HL-60 (cell line): Measurements from ENCODE around the gene ELMO1.

Experiments used
- GABPA ChIP-seq: IDR thresholded peaks from 2 replicates; pipeline ENCODE4 v1.6.1; 2012; ENCODE audit warnings: low read depth
- POLR2AphosphoS5 ChIP-seq: IDR thresholded peaks from 2 replicates; pipeline ENCODE4 v1.6.1; 2012; ENCODE audit warnings: low read depth
- SPI1 ChIP-seq: IDR thresholded peaks from 2 replicates; pipeline ENCODE4 v1.6.1; 2012; ENCODE audit warnings: low read depth, mild to moderate bottlenecking, borderline replicate concordance
- TF ChIP-seq, protein P1 (sequence below): IDR thresholded peaks from one replicate; pipeline ENCODE4 v1.5.1; 2011; ENCODE audit warnings: low read length, control low read depth, inconsistent platforms; ENCODE audit not compliant: insufficient read depth
- TF ChIP-seq, protein P2 (sequence below): IDR thresholded peaks from 2 replicates; pipeline ENCODE4 v1.6.1; 2012; ENCODE audit warnings: low read depth; ENCODE audit not compliant: insufficient replicate concordance

DNA sequence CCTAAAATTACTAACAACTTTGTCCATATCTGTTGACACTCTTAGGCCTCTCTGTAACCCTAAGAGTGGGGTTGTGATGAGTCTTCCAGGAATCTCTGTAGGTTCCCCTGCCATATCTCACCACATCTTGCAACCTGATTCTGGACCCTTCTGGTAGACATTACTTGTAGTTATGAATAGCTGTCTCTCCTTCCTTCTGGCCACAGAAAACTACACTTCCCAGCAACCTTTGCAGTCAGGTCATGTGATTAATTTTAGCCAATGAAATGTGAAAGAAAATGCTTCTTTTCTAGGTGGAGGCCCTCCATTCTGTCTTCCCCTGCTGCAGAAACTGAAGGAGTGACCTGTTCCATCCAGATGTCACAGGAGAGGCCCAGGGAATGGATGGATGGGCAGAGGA lies 576.8 kb downstream of the ELMO1 start:
- TF ChIP-seq, protein P1, sequence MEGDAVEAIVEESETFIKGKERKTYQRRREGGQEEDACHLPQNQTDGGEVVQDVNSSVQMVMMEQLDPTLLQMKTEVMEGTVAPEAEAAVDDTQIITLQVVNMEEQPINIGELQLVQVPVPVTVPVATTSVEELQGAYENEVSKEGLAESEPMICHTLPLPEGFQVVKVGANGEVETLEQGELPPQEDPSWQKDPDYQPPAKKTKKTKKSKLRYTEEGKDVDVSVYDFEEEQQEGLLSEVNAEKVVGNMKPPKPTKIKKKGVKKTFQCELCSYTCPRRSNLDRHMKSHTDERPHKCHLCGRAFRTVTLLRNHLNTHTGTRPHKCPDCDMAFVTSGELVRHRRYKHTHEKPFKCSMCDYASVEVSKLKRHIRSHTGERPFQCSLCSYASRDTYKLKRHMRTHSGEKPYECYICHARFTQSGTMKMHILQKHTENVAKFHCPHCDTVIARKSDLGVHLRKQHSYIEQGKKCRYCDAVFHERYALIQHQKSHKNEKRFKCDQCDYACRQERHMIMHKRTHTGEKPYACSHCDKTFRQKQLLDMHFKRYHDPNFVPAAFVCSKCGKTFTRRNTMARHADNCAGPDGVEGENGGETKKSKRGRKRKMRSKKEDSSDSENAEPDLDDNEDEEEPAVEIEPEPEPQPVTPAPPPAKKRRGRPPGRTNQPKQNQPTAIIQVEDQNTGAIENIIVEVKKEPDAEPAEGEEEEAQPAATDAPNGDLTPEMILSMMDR, result no peak
- TF ChIP-seq POLR2AphosphoS5, result no peak
- TF ChIP-seq, protein P2, sequence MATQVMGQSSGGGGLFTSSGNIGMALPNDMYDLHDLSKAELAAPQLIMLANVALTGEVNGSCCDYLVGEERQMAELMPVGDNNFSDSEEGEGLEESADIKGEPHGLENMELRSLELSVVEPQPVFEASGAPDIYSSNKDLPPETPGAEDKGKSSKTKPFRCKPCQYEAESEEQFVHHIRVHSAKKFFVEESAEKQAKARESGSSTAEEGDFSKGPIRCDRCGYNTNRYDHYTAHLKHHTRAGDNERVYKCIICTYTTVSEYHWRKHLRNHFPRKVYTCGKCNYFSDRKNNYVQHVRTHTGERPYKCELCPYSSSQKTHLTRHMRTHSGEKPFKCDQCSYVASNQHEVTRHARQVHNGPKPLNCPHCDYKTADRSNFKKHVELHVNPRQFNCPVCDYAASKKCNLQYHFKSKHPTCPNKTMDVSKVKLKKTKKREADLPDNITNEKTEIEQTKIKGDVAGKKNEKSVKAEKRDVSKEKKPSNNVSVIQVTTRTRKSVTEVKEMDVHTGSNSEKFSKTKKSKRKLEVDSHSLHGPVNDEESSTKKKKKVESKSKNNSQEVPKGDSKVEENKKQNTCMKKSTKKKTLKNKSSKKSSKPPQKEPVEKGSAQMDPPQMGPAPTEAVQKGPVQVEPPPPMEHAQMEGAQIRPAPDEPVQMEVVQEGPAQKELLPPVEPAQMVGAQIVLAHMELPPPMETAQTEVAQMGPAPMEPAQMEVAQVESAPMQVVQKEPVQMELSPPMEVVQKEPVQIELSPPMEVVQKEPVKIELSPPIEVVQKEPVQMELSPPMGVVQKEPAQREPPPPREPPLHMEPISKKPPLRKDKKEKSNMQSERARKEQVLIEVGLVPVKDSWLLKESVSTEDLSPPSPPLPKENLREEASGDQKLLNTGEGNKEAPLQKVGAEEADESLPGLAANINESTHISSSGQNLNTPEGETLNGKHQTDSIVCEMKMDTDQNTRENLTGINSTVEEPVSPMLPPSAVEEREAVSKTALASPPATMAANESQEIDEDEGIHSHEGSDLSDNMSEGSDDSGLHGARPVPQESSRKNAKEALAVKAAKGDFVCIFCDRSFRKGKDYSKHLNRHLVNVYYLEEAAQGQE, result no peak
- TF ChIP-seq GABPA, result no peak
- no peak for TF ChIP-seq SPI1
